Measurements from ENCODE around the gene TRIM40. TPM values are rescaled to one million over a fixed set of nuclear protein-coding genes. Genes with fewer than 3 reads are reported as not detected.

Gene TRIM40
- total RNA-seq, 1 experiment from 2014 or later: not detected

DNA sequence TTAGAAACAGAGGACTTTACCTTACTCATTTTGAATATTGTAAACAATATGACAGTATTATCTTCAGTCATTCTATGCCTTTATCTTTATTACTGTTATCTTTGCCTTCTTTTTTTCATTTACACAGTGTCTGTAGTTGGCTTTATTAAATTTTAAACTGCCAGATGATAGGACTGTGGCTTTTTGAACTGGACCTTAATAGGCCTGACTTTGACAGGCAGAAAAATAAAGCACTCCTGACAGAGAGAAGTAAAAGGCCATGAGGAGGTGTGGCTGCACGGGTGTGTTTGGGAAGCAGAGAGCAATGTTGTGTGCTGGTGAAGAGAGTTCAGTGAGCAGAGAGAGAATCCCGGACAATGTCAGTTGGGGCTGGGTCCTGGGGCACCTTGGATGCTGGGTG lies 7.8 kb downstream of the TRIM40 start:
- no TSS peak for BruUV-seq (replicated peaks)
- H3K27ac ChIP-seq (ENCODE audit: low read length): no peak overlapping the region
- H3K4me1 ChIP-seq (ENCODE audit: control insufficient read depth, insufficient read depth, low read length): no peaks in the 10 kb centered on the region
- H3K27me3 ChIP-seq (ENCODE audit: control insufficient read depth, insufficient read depth, low read length): peaks cover 14% of the 10 kb centered on the region
- TF ChIP-seq SIN3A (IDR thresholded peaks at IDR 0.05; ENCODE audit: borderline replicate concordance, insufficient read depth, low read depth, low read length): no peak
- TF ChIP-seq TCF7L2 (IDR thresholded peaks at IDR 0.05; ENCODE audit: low read depth, low read length): no peak
- TF ChIP-seq, protein P1, sequence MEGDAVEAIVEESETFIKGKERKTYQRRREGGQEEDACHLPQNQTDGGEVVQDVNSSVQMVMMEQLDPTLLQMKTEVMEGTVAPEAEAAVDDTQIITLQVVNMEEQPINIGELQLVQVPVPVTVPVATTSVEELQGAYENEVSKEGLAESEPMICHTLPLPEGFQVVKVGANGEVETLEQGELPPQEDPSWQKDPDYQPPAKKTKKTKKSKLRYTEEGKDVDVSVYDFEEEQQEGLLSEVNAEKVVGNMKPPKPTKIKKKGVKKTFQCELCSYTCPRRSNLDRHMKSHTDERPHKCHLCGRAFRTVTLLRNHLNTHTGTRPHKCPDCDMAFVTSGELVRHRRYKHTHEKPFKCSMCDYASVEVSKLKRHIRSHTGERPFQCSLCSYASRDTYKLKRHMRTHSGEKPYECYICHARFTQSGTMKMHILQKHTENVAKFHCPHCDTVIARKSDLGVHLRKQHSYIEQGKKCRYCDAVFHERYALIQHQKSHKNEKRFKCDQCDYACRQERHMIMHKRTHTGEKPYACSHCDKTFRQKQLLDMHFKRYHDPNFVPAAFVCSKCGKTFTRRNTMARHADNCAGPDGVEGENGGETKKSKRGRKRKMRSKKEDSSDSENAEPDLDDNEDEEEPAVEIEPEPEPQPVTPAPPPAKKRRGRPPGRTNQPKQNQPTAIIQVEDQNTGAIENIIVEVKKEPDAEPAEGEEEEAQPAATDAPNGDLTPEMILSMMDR (IDR thresholded peaks at IDR 0.05): no peak
- TF ChIP-seq, protein P2, sequence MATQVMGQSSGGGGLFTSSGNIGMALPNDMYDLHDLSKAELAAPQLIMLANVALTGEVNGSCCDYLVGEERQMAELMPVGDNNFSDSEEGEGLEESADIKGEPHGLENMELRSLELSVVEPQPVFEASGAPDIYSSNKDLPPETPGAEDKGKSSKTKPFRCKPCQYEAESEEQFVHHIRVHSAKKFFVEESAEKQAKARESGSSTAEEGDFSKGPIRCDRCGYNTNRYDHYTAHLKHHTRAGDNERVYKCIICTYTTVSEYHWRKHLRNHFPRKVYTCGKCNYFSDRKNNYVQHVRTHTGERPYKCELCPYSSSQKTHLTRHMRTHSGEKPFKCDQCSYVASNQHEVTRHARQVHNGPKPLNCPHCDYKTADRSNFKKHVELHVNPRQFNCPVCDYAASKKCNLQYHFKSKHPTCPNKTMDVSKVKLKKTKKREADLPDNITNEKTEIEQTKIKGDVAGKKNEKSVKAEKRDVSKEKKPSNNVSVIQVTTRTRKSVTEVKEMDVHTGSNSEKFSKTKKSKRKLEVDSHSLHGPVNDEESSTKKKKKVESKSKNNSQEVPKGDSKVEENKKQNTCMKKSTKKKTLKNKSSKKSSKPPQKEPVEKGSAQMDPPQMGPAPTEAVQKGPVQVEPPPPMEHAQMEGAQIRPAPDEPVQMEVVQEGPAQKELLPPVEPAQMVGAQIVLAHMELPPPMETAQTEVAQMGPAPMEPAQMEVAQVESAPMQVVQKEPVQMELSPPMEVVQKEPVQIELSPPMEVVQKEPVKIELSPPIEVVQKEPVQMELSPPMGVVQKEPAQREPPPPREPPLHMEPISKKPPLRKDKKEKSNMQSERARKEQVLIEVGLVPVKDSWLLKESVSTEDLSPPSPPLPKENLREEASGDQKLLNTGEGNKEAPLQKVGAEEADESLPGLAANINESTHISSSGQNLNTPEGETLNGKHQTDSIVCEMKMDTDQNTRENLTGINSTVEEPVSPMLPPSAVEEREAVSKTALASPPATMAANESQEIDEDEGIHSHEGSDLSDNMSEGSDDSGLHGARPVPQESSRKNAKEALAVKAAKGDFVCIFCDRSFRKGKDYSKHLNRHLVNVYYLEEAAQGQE (IDR thresholded peaks at IDR 0.05; ENCODE audit: insufficient read depth in 1 of 2, low read depth in 2 of 2, low read length in 1 of 2): no peak
- ChIA-PET POLR2A (no interaction called here), CTCF (interaction anchor here (0.7 kb wide), 1 partner anchor 27 kb away, joined by 3 read pairs; no protein-coding TSS in a partner anchor)
- in situ Hi-C loops (cut with HindIII; ENCODE audit: low pct_unique_long_range_greater_than_20kb, low sequenced_read_pairs) (no loop called here), intact Hi-C loops (cut with micrococcal nuclease; ENCODE audit: unreplicated experiment) (no loop called here)
- H3K4me3 ChIP-seq (ENCODE audit: low read depth in 2 of 2, low read length in 2 of 2): no peak overlapping the region
- no peaks in the 10 kb centered on the region for H3K36me3 ChIP-seq (ENCODE audit: control insufficient read depth, insufficient read depth, low read length)
- DNase-seq (ENCODE audit: low read depth, low spot score) (no peak), ATAC-seq (no peak)
- H3K9me3 ChIP-seq (ENCODE audit: control insufficient read depth, insufficient read depth, low read depth, low read length): no peaks in the 10 kb centered on the region

DNA sequence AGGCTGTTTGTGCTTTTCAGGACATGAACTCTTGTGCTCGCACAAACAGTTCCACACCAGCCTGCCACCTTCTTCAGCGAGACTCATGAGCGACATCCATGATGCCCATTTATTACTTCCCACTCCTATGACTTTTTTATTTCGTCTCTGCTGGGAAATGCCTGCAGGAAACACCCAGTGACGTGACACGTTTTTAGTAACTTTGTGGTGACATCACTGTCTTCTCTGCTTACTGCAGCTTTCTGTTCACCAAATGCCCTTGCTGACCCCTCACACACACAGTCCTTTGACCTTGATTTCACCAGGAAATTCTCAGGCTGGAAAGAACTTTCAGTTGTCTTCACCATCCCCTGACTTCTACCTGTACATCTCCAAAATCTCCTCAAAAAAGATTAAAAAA lies 8.9 kb downstream of the TRIM40 start:
- no peak for DNase-seq (ENCODE audit: low read depth, low spot score)
- no peak for ATAC-seq
- Histone ChIP-seq H3K9me3 (ENCODE audit: control insufficient read depth, insufficient read depth, low read depth, low read length) (no peaks in the 10 kb centered on the region), H3K4me3 (ENCODE audit: low read depth in 2 of 2, low read length in 2 of 2) (no peak overlapping the region), H3K27me3 (ENCODE audit: control insufficient read depth, insufficient read depth, low read length) (peaks cover 13% of the 10 kb centered on the region), H3K36me3 (ENCODE audit: control insufficient read depth, insufficient read depth, low read length) (no peaks in the 10 kb centered on the region), H3K27ac (ENCODE audit: low read length) (no peak overlapping the region), H3K4me1 (ENCODE audit: control insufficient read depth, insufficient read depth, low read length) (no peaks in the 10 kb centered on the region)
- TF ChIP-seq, protein P1 (IDR thresholded peaks at IDR 0.05): no peak
- TF ChIP-seq, protein P2 (IDR thresholded peaks at IDR 0.05; ENCODE audit: insufficient read depth in 1 of 2, low read depth in 2 of 2, low read length in 1 of 2): no peak
- no peak for TF ChIP-seq TCF7L2 (IDR thresholded peaks at IDR 0.05; ENCODE audit: low read depth, low read length)
- TF ChIP-seq POLR2AphosphoS5 (IDR thresholded peaks at IDR 0.05; ENCODE audit: low read depth, low read length): no peak
- no peak for TF ChIP-seq SIN3A (IDR thresholded peaks at IDR 0.05; ENCODE audit: borderline replicate concordance, insufficient read depth, low read depth, low read length)
- no TSS peak for BruUV-seq (replicated peaks)
- intact Hi-C loops (cut with micrococcal nuclease; ENCODE audit: unreplicated experiment): no loop called here
- CTCF ChIA-PET: interaction anchor here (0.7 kb wide), 1 partner anchor 26 kb away, joined by 3 read pairs; no protein-coding TSS in a partner anchor
- POLR2A ChIA-PET: no interaction called here
- in situ Hi-C loops (cut with HindIII; ENCODE audit: low pct_unique_long_range_greater_than_20kb, low sequenced_read_pairs): no loop called here

Measured in Panc1 (cell line).